H1 (cell line): ENCODE data around the gene CCDC38. TPM values are rescaled to one million over a fixed set of nuclear protein-coding genes. Genes with fewer than 3 reads are reported as not detected.

Experiments used
- CTCF ChIA-PET: fragments of 300-600 bp; sonication (Branson Sonifier 250); formaldehyde crosslinking; loops from one replicate; lab custom pipeline; 2021; ENCODE audit not compliant: partially characterized antibody; lab: Charles Lee
- POLR2A ChIA-PET: fragments of 300-600 bp; sonication (Branson Sonifier 250); formaldehyde crosslinking; loops from one replicate; lab custom pipeline; 2021; ENCODE audit warnings: inconsistent platforms; ENCODE audit not compliant: partially characterized antibody; lab: Charles Lee
- DNase-seq, 2 experiments: peaks; one replicate each; pipeline versions ENCODE4 v3.0.0 to v3.0.0-alpha.2; 2010 to 2022; ENCODE audit warnings: low spot score in 2 of 2, low read depth in 1 of 2, mixed read lengths in 1 of 2
- FAIRE-seq: peaks from 2 replicates; lab custom pipeline; 2011; peaks lifted over from hg19 to GRCh38; lab: Jason Lieb, UNC
- H2AFZ ChIP-seq: 2 replicates; pipeline ENCODE4 v1.8.1; 2012; ENCODE audit warnings: low read length, inconsistent platforms
- H2AK5ac ChIP-seq: 2 replicates; pipeline ENCODE4 v1.6.1; 2013; ENCODE audit warnings: low read depth, low read length
- H2BK120ac ChIP-seq: replicated peaks from 2 replicates; pipeline ENCODE3; 2013; ENCODE audit warnings: low read depth, low read length, inconsistent platforms
- H2BK12ac ChIP-seq: 2 replicates; pipeline ENCODE4 v1.6.1; 2013; ENCODE audit warnings: low read depth, low read length
- H2BK15ac ChIP-seq: 2 replicates; pipeline ENCODE4 v1.6.1; 2013; ENCODE audit warnings: low read length
- H2BK20ac ChIP-seq: 2 replicates; pipeline ENCODE4 v1.6.1; 2013; ENCODE audit warnings: low read length
- H2BK5ac ChIP-seq: 2 replicates; pipeline ENCODE4 v1.6.1; 2013; ENCODE audit warnings: low read depth, low read length
- H3K14ac ChIP-seq: 2 replicates; pipeline ENCODE4 v1.6.1; 2013; ENCODE audit warnings: inconsistent platforms; ENCODE audit not compliant: insufficient read length
- H3K18ac ChIP-seq: 2 replicates; pipeline ENCODE4 v1.6.1; 2013; ENCODE audit warnings: low read length; ENCODE audit errors: extremely low read depth
- H3K23ac ChIP-seq: 2 replicates; pipeline ENCODE4 v1.6.1; 2013; ENCODE audit warnings: inconsistent platforms; ENCODE audit not compliant: insufficient read length
- H3K23me2 ChIP-seq: 2 replicates; pipeline ENCODE4 v1.6.1; 2013; ENCODE audit warnings: low read depth, low read length
- H3K27ac ChIP-seq: 2 replicates; pipeline ENCODE4 v1.6.1; 2011; ENCODE audit warnings: low read depth, low read length, inconsistent platforms
- H3K27me3 ChIP-seq, 4 experiments: replicated peaks in 1 of 4; 1 replicate in 1 of 4; 2 replicates in 3 of 4; pipeline versions ENCODE4 v1.6.1 to v1.8.1; 2011 to 2013; ENCODE audit warnings: low read length in 3 of 4, mild to moderate bottlenecking in 3 of 4, inconsistent platforms in 2 of 4, mixed read lengths in 2 of 4, moderate library complexity in 1 of 4; ENCODE audit not compliant: control insufficient read depth in 3 of 4, insufficient read depth in 3 of 4; ENCODE audit errors: extremely low read depth in 1 of 4
- H3K36me3 ChIP-seq, 4 experiments: 2 replicates each; pipeline versions ENCODE4 v1.6.1 to v1.8.1; 2011 to 2013; ENCODE audit warnings: mild to moderate bottlenecking in 4 of 4, low read length in 3 of 4, moderate library complexity in 2 of 4, control low read depth in 1 of 4, inconsistent platforms in 1 of 4; ENCODE audit not compliant: insufficient read depth in 4 of 4, control insufficient read depth in 2 of 4
- H3K4ac ChIP-seq: replicated peaks from 2 replicates; pipeline ENCODE3; 2013; ENCODE audit warnings: low read length, low read depth, mixed read lengths, inconsistent platforms; ENCODE audit not compliant: insufficient read length
- H3K4me1 ChIP-seq, 4 experiments: replicated peaks in 1 of 4; 1 replicate in 1 of 4; 2 replicates in 3 of 4; pipeline versions ENCODE4 v1.6.1 to v1.8.1; 2011 to 2013; ENCODE audit warnings: low read length in 3 of 4, inconsistent platforms in 2 of 4, mixed read lengths in 1 of 4; ENCODE audit not compliant: insufficient read depth in 4 of 4, control insufficient read depth in 3 of 4
- H3K4me2 ChIP-seq, 2 experiments: 2 replicates each; pipeline versions ENCODE4 v1.6.1 to v1.8.1; 2011 to 2013; ENCODE audit warnings: low read depth in 2 of 2, low read length in 2 of 2, control low read depth in 1 of 2, inconsistent platforms in 1 of 2, mild to moderate bottlenecking in 1 of 2; ENCODE audit not compliant: insufficient read depth in 1 of 2
- H3K4me3 ChIP-seq, 4 experiments: fragments of 200-600, 300-600 bp in 1 of 4; sonication (generic), shearing (Covaris generic), sonication (Bioruptor Twin) in 1 of 4; 2 replicates each; pipeline versions ENCODE4 v1.5.1 to v1.8.1; 2011 to 2016; ENCODE audit warnings: low read length in 4 of 4, low read depth in 3 of 4, control low read depth in 2 of 4, inconsistent platforms in 2 of 4, mild to moderate bottlenecking in 2 of 4, mixed read lengths in 1 of 4, moderate library complexity in 1 of 4; ENCODE audit not compliant: insufficient read depth in 2 of 4; ENCODE audit errors: extremely low read depth in 1 of 4
- H3K56ac ChIP-seq: replicated peaks from 2 replicates; pipeline ENCODE3; 2013; ENCODE audit warnings: low read depth, mild to moderate bottlenecking, mixed read lengths, low read length, inconsistent platforms; ENCODE audit not compliant: insufficient read length
- H3K79me1 ChIP-seq: 2 replicates; pipeline ENCODE4 v1.6.1; 2013; ENCODE audit warnings: low read depth, low read length, control low read depth
- H3K79me2 ChIP-seq, 2 experiments: 2 replicates each; pipeline versions ENCODE4 v1.6.1 to v1.8.1; 2012 to 2013; ENCODE audit warnings: low read length in 2 of 2, mild to moderate bottlenecking in 2 of 2, inconsistent platforms in 1 of 2; ENCODE audit not compliant: insufficient read depth in 2 of 2, control insufficient read depth in 1 of 2
- H3K9ac ChIP-seq, 4 experiments: replicated peaks in 1 of 4; 1 replicate in 1 of 4; 2 replicates in 3 of 4; pipeline versions ENCODE4 v1.6.1 to v1.8.1; 2011 to 2013; ENCODE audit warnings: low read depth in 3 of 4, low read length in 3 of 4, control low read depth in 2 of 4, mild to moderate bottlenecking in 2 of 4, moderate library complexity in 2 of 4, inconsistent platforms in 1 of 4; ENCODE audit errors: extremely low read depth in 1 of 4
- H3K9me3 ChIP-seq, 2 experiments: 2 replicates each; pipeline versions ENCODE4 v1.6.1 to v1.8.1; 2012 to 2013; ENCODE audit warnings: mild to moderate bottlenecking in 2 of 2, moderate library complexity in 2 of 2, control low read depth in 1 of 2, inconsistent platforms in 1 of 2, low read depth in 1 of 2, low read length in 1 of 2, mixed read lengths in 1 of 2; ENCODE audit not compliant: insufficient read depth in 2 of 2
- H4K20me1 ChIP-seq, 2 experiments: replicated peaks in 1 of 2; 2 replicates each; pipeline versions ENCODE3 to v1.8.1; 2011 to 2013; ENCODE audit warnings: inconsistent platforms in 2 of 2, low read length in 2 of 2, mild to moderate bottlenecking in 1 of 2; ENCODE audit not compliant: insufficient read depth in 2 of 2, control insufficient read depth in 1 of 2
- H4K5ac ChIP-seq: 2 replicates; pipeline ENCODE4 v1.6.1; 2013; ENCODE audit warnings: low read length, low read depth, mixed read lengths, inconsistent platforms; ENCODE audit not compliant: insufficient read length
- H4K8ac ChIP-seq: 2 replicates; pipeline ENCODE4 v1.8.0; 2013; ENCODE audit warnings: mild to moderate bottlenecking, moderate library complexity, low read length, inconsistent platforms; ENCODE audit not compliant: insufficient read depth; ENCODE audit errors: extremely low read depth
- H4K91ac ChIP-seq: replicated peaks from 2 replicates; pipeline ENCODE3; 2013; ENCODE audit warnings: low read length, mixed read lengths, inconsistent platforms; ENCODE audit not compliant: insufficient read length
- BCL11A ChIP-seq, 2 experiments: IDR thresholded peaks; one replicate each; pipeline ENCODE4 v1.6.1; 2011; ENCODE audit warnings: low read depth in 2 of 2, low read length in 2 of 2, mild to moderate bottlenecking in 2 of 2
- CREB1 ChIP-seq: IDR thresholded peaks from 2 replicates; pipeline ENCODE4 v1.6.1; 2012; ENCODE audit warnings: inconsistent platforms
- EGR1 ChIP-seq: IDR thresholded peaks from 2 replicates; pipeline ENCODE4 v1.6.1; 2011; ENCODE audit warnings: low read depth, low read length, borderline replicate concordance
- FOSL1 ChIP-seq: IDR thresholded peaks from 2 replicates; pipeline ENCODE4 v1.6.1; 2011; ENCODE audit warnings: mild to moderate bottlenecking, low read depth, low read length, moderate library complexity; ENCODE audit not compliant: insufficient read depth
- POU5F1 ChIP-seq: IDR thresholded peaks from 2 replicates; pipeline ENCODE4 v1.6.1; 2011; ENCODE audit warnings: low read depth, mild to moderate bottlenecking, low read length, moderate library complexity
- WGBS, 2 experiments: shearing (Covaris generic) in 1 of 2; methylation state at CpG; one replicate each; pipeline versions ENCODE4 v1.1.6 to v1.1.7; 2013 to 2015; ENCODE audit warnings: low lambda C conversion rate in 2 of 2, mixed read lengths in 2 of 2, inconsistent platforms in 1 of 2, low coverage in 1 of 2, missing lambda C conversion rate in 1 of 2; ENCODE audit not compliant: insufficient replicate concordance in 2 of 2, insufficient coverage in 1 of 2, insufficient read length in 1 of 2; ENCODE audit errors: extremely low coverage in 1 of 2, missing lambda C conversion rate in 1 of 2; 5-methylcytosine and 5-hydroxymethylcytosine counted together
- polyA plus RNA-seq, 7 experiments: library from polyadenylated mRNA; depleted of rRNA in 3 of 7; stranded (reverse) in 5 of 7; unstranded in 2 of 7; fragments of >200 nt in 5 of 7; fragments of 200-250 nt in 2 of 7; gene quantifications; 1 replicate in 5 of 7; 2 replicates in 1 of 7; 4 replicates in 1 of 7; pipeline versions ENCODE4 v1.2.1 to v1.2.3, GENCODE V29; 2011 to 2013; ENCODE audit warnings: missing spikeins in 2 of 7, mixed read lengths in 2 of 7
- total RNA-seq: library from RNA; stranded (reverse); fragmentation: NEBNext Ultra II Directional; extraction: Animal tissue kit (Norgen Biotek cat#: 25700); gene quantifications from 2 replicates; pipeline ENCODE4 v1.2.1, GENCODE V29; 2021

CCDC38 gene
- total and polyA plus RNA-seq, 2 of the 8 experiments (the other 6 are each of a cell fraction or from before 2014, with no cell fraction given), result not detected

DNA sequence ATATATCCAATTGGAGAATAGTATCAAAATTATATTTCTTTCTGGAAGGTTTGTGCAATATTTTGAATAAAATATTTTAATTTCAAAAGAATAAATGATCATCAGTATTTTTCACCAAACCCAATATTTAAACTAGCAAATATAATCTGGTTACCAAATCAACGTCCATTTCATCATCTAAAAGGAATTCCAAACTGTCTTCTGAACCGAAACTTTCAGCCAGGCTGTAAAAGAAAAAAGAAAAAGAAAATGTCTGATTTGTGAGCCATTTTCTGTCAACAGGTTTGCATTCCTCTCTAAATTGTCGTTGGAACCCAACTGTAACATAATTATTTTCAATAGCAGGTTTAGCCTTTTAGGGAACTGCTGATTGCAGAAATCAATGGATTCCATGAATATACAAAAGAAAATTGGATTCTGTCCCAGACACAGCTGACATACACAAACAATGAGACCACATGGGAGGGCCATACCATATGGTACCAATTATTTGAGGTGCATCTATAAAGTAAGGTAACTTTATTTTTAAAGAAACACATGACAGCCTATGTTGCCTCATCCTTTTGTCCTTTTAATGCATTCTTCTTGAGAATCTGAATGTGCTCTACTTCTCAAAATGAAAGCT, 61.0 kb downstream of the CCDC38 start:
- no peak for FAIRE-seq
- TF ChIP-seq FOSL1 (no peak), EGR1 (no peak), BCL11A (IDR thresholded peaks at IDR 0.05; ENCODE audit: low read depth in 2 of 2, low read length in 2 of 2) (no peak), POU5F1 (no peak), CREB1 (no peak)

More for the DNA sequence above, 61.0 kb downstream of the CCDC38 start:
- no peaks in the 10 kb centered on the region; a peak in 1 of 8 replicates for H3K36me3 ChIP-seq
- no peak overlapping the region for H4K91ac ChIP-seq
- WGBS, 2 experiments, result 81% methylated on average over 3 of the region's 3 CpGs; no CpG with 5 or more reads in 1 of the 2 experiments
- no peaks in the 10 kb centered on the region for H3K79me2 ChIP-seq
- no peak overlapping the region for H2AFZ ChIP-seq
- no peak overlapping the region for H3K4me2 ChIP-seq
- H3K27ac ChIP-seq, result no peak overlapping the region
- H3K4me1 ChIP-seq, result no peaks in the 10 kb centered on the region
- no peaks in the 10 kb centered on the region for H4K20me1 ChIP-seq
- H3K4me3 ChIP-seq, result no peak overlapping the region
- H2BK12ac ChIP-seq, result no peak overlapping the region
- ChIA-PET CTCF (interaction anchor here (1.3 kb wide), 1 partner anchor 117 kb away, joined by 8 read pairs; no protein-coding TSS in a partner anchor), POLR2A (interaction anchor here (1.2 to 1.4 kb wide), 2 partner anchors 10 to 21 kb away, joined by 3 read pairs; no protein-coding TSS in a partner anchor)
- H3K18ac ChIP-seq, result no peak overlapping the region
- no peaks in the 10 kb centered on the region for H3K79me1 ChIP-seq
- H3K4ac ChIP-seq, result no peak overlapping the region
- H3K27me3 ChIP-seq, result no peaks in the 10 kb centered on the region
- no peak overlapping the region for H4K8ac ChIP-seq
- H3K9me3 ChIP-seq, result peaks cover 5 to 16% of the 10 kb centered on the region in 2 experiments; a peak in 3 of 4 replicates
- no peak overlapping the region for H2BK5ac ChIP-seq
- H3K23ac ChIP-seq, result no peak overlapping the region
- H2BK120ac ChIP-seq, result no peak overlapping the region
- no peak overlapping the region for H3K14ac ChIP-seq
- no peak overlapping the region for H2BK15ac ChIP-seq
- no peaks in the 10 kb centered on the region for H3K23me2 ChIP-seq
- no peak overlapping the region for H2BK20ac ChIP-seq
- H3K9ac ChIP-seq, result no peak overlapping the region
- H2AK5ac ChIP-seq, result no peak overlapping the region
- H4K5ac ChIP-seq, result no peak overlapping the region
- no peak overlapping the region for H3K56ac ChIP-seq
- no peak for DNase-seq
